Ectodermal cell (in vitro differentiated cells): Measurements from ENCODE around the gene POM121L2. TPM values are rescaled to one million over a fixed set of nuclear protein-coding genes. Genes with fewer than 3 reads are reported as not detected.
A peak's percentile ranks its signal among the peaks of the same experiment; 100 is the strongest.

Experiments used
- H3K27ac ChIP-seq: 2 replicates; pipeline ENCODE4 v1.7.0; 2013; ENCODE audit warnings: mild to moderate bottlenecking, low read depth, low read length; ENCODE audit not compliant: insufficient read depth, poor library complexity, severe bottlenecking
- H3K27me3 ChIP-seq: 2 replicates; pipeline ENCODE4 v1.7.0; 2013; ENCODE audit warnings: mild to moderate bottlenecking, low read length; ENCODE audit not compliant: insufficient read depth, control insufficient read depth, poor library complexity, severe bottlenecking
- H3K36me3 ChIP-seq: one replicate; pipeline ENCODE4 v1.7.0; 2013; ENCODE audit warnings: low read length; ENCODE audit not compliant: control insufficient read depth, insufficient read depth
- H3K4me1 ChIP-seq: one replicate; pipeline ENCODE4 v1.7.0; 2013; ENCODE audit warnings: low read length; ENCODE audit not compliant: control insufficient read depth, insufficient read depth
- H3K4me3 ChIP-seq: 2 replicates; pipeline ENCODE4 v1.7.0; 2013; ENCODE audit warnings: low read depth, low read length, control low read depth; ENCODE audit not compliant: insufficient read depth
- H3K9me3 ChIP-seq: 2 replicates; pipeline ENCODE4 v1.7.0; 2013; ENCODE audit warnings: mild to moderate bottlenecking, low read length, moderate library complexity; ENCODE audit not compliant: control insufficient read depth
- WGBS, 2 experiments: methylation state at CpG; one replicate each; pipeline ENCODE4 v1.1.7; 2013; ENCODE audit warnings: missing lambda C conversion rate in 2 of 2; 5-methylcytosine and 5-hydroxymethylcytosine counted together
- polyA plus RNA-seq, 4 experiments: library from polyadenylated mRNA; stranded (reverse); fragments of 50-300 nt; gene quantifications; one replicate each; pipeline ENCODE4 v1.2.3, GENCODE V29; 2013

POM121L2 gene
- not detected for polyA plus RNA-seq (2013, experiment 1 of 4)
- not detected for polyA plus RNA-seq (2013, experiment 2 of 4)
- polyA plus RNA-seq (2013, experiment 3 of 4) = not detected
- polyA plus RNA-seq (2013, experiment 4 of 4) = not detected

GRCh38 chr6:27312146-27312949 is at the start of gene POM121L2:
Gene POM121L2 (minus strand): TSS chr6:27312273. CDS start chr6:27312170, 103 bp downstream.
- Histone ChIP-seq H3K9me3 (no peaks in the 10 kb centered on the region), H3K36me3 (no peaks in the 10 kb centered on the region), H3K4me3 (peak within 1 kb of the TSS; percentile 53), H3K4me1 (no peaks in the 10 kb centered on the region), H3K27ac (no peak within 1 kb of the TSS), H3K27me3 (peaks cover 68% of the 10 kb centered on the region)
- 1 to 2% methylated on average over 64 of the region's 64 CpGs for WGBS, 2 experiments

- no peaks in the 10 kb centered on the region for H3K36me3 ChIP-seq
- no peak overlapping the region for H3K27ac ChIP-seq
- no peak overlapping the region for H3K4me3 ChIP-seq
- H3K9me3 ChIP-seq = no peaks in the 10 kb centered on the region
- H3K27me3 ChIP-seq = no peaks in the 10 kb centered on the region
- 100% methylated on average over 1 of the region's 1 CpG for WGBS, 2 experiments
- no peaks in the 10 kb centered on the region for H3K4me1 ChIP-seq
Measured at GRCh38 chr6:27359231-27359630, 47.2 kb upstream of the POM121L2 start.

DNA sequence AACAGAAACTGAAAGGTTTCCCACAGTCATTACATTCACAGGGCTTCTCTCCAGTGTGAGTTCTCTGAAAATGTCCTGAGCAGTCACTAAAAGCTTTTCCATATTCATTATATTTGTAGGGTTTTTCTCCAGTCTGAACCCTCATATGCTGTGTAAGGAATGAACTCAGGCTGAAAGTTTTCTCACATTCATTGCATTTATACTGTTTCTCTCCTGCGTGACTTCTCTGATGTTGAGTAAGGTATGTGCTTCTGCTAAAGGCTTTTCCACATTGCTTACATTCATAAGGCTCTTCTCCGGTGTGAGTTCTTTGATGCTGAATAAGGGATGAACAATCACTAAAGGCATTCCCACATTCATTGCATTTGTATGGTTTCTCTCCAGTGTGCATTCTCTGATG is 46.7 kb upstream of the POM121L2 start:
- H3K27me3 ChIP-seq = no peaks in the 10 kb centered on the region
- WGBS, 2 experiments = 83% methylated on average over 2 of the region's 2 CpGs; no CpG with 5 or more reads in 1 of the 2 experiments

DNA sequence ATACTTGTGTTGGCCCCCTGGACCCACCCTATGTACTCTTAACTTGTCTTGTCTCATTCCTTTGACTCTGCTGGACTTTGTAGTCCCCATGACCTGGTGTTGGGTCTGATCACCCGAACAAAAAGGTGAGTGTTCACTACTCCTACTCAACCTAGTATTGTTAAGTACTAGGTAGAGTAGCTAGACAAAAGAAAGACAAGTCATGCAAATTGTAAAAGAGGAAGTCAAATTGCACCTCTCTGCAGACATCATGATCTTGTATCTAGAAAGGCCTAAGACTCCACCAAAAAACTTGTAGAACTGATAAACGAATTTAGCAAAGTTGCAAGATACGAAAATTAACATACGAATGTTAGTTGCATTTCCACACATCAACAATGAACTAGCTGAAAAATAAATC is 40.8 kb upstream of the POM121L2 start:
- no peak overlapping the region for H3K27ac ChIP-seq
- WGBS, 2 experiments = 94 to 96% methylated on average over 3 to 4 of the region's 4 CpGs
- no peak overlapping the region for H3K4me3 ChIP-seq
- no peaks in the 10 kb centered on the region for H3K36me3 ChIP-seq
- no peaks in the 10 kb centered on the region for H3K27me3 ChIP-seq
- H3K9me3 ChIP-seq = no peaks in the 10 kb centered on the region
- H3K4me1 ChIP-seq = no peaks in the 10 kb centered on the region

More for the DNA sequence above, 46.7 kb upstream of the POM121L2 start:
- no peaks in the 10 kb centered on the region for H3K36me3 ChIP-seq
- H3K27ac ChIP-seq = no peak overlapping the region
- H3K9me3 ChIP-seq = no peaks in the 10 kb centered on the region
- H3K4me1 ChIP-seq = no peaks in the 10 kb centered on the region
- H3K4me3 ChIP-seq = no peak overlapping the region

- Histone ChIP-seq H3K4me1 (no peaks in the 10 kb centered on the region), H3K36me3 (no peaks in the 10 kb centered on the region), H3K9me3 (no peaks in the 10 kb centered on the region), H3K4me3 (no peak overlapping the region), H3K27me3 (no peaks in the 10 kb centered on the region), H3K27ac (no peak overlapping the region)
- 85 to 90% methylated on average over 9 to 10 of the region's 10 CpGs for WGBS, 2 experiments
Measured at GRCh38 chr6:27334141-27334540, 22.1 kb upstream of the POM121L2 start.

- peak overlapping the region; percentile 50 for H3K4me3 ChIP-seq
- H3K27ac ChIP-seq = no peak overlapping the region
- H3K9me3 ChIP-seq = no peaks in the 10 kb centered on the region
- no peaks in the 10 kb centered on the region for H3K4me1 ChIP-seq
- H3K27me3 ChIP-seq = no peaks in the 10 kb centered on the region
- H3K36me3 ChIP-seq = no peaks in the 10 kb centered on the region
- 83 to 85% methylated on average over 3 of the region's 3 CpGs for WGBS, 2 experiments
Measured at GRCh38 chr6:27333642-27334040, 21.6 kb upstream of the POM121L2 start.

- Histone ChIP-seq H3K27me3 (no peaks in the 10 kb centered on the region), H3K9me3 (no peaks in the 10 kb centered on the region), H3K4me1 (no peaks in the 10 kb centered on the region), H3K27ac (no peak overlapping the region), H3K36me3 (no peaks in the 10 kb centered on the region), H3K4me3 (peak overlapping the region; percentile 50)
- 9% methylated on average over 28 to 32 of the region's 32 CpGs for WGBS, 2 experiments
Measured at GRCh38 chr6:27332692-27333641, 20.9 kb upstream of the POM121L2 start.

DNA sequence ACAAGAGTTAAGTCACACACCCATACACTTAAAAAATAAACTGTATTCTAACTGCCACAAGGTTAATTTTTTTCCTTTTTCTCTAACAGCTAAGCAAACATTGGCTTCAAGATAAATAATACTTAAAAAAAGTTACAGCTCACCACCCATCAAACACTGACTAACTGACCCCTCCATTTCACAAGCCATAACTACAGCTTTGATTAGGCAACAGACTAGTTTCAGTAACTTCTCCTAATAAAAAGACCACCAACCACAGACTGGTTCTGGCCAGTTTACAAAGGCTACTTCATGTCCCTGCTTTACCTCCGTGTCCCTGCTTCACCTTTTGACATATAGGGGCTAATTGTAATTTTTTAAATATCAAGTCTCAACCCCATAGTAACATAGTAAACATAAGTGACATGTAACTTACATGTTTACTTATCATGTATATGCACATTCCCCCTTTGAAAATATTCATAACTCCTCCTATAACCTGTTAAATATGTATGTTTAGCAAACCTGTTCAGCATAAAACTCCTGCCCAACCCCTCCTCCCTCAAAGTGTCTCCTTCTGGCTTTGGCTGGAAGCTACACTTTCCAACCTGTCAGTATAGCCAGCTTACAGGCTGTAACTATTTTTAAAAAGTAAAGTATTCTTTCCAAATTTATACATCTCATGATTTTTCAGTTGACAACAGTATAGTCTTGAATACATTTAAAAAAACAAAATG is 15.1 kb upstream of the POM121L2 start:
- no peaks in the 10 kb centered on the region for H3K9me3 ChIP-seq
- no peaks in the 10 kb centered on the region for H3K4me1 ChIP-seq
- no peaks in the 10 kb centered on the region for H3K36me3 ChIP-seq
- H3K27ac ChIP-seq = no peak overlapping the region
- peaks cover 5% of the 10 kb centered on the region for H3K27me3 ChIP-seq
- no peak overlapping the region for H3K4me3 ChIP-seq
- WGBS, 2 experiments = 60% methylated on average over 1 of the region's 1 CpG; no CpG with 5 or more reads in 1 of the 2 experiments

GRCh38 chr6:27321901-27322300 is 9.8 kb upstream of the POM121L2 start:
- H3K9me3 ChIP-seq = no peaks in the 10 kb centered on the region
- no peak overlapping the region for H3K4me3 ChIP-seq
- no peaks in the 10 kb centered on the region for H3K36me3 ChIP-seq
- no peak overlapping the region for H3K27ac ChIP-seq
- no peaks in the 10 kb centered on the region for H3K4me1 ChIP-seq
- H3K27me3 ChIP-seq = peaks cover 5% of the 10 kb centered on the region
- 88 to 97% methylated on average over 2 to 4 of the region's 4 CpGs for WGBS, 2 experiments
